NCI-H2196 treated with DMSO at 0.1 percent for 48 hours (cell line): ENCODE data around the gene LONRF2.
A peak's percentile ranks its signal among the peaks of the same experiment; 100 is the strongest.
"Not testable (repeated sequence)": the region's sequence is repeated elsewhere in the genome, so short reads cannot be mapped to it uniquely, and the experiment has no call there.

ENCODE experiments used
- DNase-seq: peaks from one replicate; lab custom pipeline; 2025; ENCODE audit not compliant: unreplicated experiment; lab: John Stamatoyannopoulos, UW

Gene LONRF2

DNA sequence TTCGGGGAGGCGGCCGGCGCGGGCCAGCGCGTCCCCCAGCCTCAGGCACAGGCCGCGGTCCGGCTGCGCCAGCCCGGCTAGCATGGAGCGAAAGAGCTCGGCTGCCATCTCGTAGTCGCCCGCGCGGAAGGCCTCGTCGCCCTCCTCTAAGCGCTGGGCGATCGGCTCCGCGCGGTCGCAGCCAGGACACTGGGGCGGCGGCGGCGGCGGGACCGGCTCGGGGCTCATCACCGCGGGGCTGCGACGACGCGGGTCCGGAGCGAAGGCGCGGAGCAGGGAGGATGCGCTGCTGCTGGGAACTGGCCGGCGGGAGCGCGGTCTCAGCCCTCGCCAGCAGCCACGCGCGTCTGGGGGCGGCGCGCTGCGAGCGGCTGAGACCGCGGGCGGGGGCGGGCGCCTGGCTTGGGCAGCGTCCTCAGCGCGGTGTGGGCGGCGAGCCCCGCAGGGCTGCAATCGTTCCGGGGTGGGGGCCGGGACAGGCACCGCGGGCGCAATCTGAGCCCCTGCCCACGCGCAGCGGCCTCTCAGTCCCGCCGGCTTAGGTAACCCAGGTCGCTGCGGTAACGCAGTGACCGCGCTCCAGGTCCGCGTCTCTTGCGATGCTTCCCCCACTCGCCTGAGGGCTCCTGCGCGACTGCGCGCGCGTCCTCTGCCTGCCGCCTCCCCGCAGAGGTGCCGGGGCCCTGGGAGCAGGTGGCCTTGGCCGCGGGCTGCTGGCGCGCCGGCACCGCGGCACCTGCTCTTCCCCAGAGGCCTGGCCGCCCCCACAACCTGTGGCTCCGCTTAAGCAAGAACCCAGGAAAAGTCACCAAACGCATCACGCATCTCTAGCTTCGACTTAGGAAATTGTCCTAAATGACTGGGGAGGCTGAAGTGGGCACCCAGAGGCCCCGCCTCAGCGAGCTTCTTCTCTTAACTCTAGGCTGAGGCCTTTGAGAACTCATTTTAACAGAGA lies at the start of gene LONRF2:
Gene LONRF2 (minus strand): TSS at position 636 of the 955 bp plus-strand sequence. CDS start 408 bp downstream, at position 228.
- no peak for DNase-seq

DNA sequence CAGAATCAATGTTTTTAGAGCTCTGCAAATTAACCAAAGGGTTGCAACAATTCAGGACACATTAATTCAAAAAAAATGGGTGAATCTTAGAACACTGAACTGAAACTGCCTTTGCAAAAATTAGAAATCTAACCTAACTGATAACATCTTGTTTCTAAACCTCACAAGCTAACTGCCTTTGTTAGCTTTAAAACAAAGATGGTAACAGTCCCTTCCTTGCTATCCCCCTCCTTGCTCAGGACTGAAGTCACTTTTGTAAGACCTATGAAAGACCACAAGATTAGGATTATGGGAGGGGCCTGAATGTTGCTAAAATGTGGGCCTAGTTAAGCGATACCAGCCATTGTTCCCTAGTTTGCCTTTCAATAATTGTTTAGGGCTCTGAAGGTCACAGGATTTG lies 44.9 kb upstream of the LONRF2 start:
- no peak for DNase-seq

DNA sequence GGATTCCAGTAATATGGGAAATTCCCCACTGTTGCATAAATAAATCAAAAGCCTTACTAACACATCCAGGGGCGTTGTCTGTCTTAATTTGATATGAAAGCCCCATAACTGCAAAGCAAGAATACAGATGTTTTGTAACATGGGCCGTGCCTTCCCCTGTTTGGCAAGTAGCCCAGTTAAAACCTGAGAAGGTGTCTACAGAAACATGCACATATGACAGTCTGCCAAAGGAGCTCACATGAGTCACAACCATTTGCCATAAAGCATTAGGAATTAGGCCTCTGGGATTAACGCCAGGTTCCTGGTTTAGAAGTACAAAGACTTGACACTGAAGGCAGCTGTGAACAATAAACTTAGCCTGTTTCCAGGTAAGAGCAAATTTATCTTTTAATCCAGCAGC lies 43.1 kb upstream of the LONRF2 start:
- DNase-seq: peak; percentile 11

DNA sequence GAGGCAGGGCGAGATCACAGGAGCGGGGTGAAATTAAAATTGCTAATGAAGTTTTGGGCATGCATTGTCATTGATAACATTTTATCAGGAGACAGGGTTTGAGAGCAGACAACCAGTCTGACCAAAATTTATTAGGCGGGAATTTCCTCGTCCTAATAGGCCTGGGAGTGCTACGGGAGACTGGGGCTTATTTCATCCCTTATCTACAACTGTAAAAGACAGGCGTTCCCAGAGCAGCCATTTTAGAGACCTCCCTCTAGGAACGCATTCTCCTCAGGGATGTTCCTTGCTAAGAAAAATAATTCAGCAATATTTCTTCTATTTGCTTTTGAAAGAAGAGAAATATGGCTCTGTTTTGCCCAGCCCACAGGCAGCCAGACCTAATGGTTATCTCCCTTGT lies 40.0 kb upstream of the LONRF2 start:
- DNase-seq: not testable (repeated sequence)

DNA sequence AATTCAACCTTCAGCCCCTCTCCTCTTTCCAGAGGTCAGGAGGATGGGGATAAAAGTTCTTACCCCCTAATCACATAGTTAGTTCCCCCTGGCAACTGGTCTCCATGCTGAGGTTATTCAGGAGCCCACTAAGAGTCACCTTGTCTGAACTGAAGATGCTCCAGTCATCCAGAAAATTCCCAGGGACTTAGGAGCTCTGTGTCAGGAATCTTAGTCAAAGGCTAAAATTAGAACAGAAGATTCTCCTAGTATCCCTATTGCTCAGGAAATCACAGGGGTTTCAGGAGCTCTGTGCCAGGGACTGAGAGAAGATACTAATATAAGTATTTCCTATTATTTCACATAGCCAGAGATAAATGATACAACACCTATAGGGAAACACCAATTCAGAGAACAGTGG lies 37.3 kb upstream of the LONRF2 start:
- DNase-seq: no peak

DNA sequence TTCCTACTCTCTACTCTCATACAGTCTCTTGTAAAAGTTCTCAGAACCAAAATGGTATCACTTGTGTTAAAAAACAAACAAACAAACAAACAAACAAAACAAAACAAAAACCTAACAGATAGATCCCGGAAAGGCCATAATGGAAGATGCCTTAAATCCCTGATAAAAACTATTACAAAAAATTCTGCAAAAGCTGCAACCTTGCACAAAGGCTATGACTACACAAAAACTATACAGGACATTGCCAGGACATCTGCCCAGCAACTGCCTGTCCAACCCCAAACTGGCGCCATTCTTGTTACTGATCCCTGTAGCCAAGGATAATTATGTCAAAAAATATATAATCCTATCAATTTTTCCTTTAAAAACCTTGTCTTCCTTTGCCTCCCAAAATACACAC lies 36.3 kb upstream of the LONRF2 start:
- DNase-seq: no peak

DNA sequence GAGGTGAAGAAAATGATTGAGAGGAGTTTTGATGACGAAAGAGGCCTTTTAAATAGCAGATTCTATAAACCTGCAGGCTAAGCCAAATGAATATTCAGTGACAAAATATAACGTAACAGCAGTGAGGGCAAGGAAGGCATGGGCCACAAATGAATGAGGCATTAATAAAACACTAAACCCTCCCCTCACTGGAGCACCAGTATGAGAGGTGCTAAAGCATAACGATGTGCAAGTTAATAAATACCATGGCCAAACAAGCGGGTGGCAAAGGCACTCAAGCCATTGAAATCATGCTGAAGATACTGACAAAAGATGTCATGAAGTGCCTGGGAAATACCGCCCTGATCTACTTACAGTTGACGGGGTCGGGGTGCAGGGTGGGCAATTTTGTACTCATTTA lies 30.2 kb upstream of the LONRF2 start:
- DNase-seq: no peak

DNA sequence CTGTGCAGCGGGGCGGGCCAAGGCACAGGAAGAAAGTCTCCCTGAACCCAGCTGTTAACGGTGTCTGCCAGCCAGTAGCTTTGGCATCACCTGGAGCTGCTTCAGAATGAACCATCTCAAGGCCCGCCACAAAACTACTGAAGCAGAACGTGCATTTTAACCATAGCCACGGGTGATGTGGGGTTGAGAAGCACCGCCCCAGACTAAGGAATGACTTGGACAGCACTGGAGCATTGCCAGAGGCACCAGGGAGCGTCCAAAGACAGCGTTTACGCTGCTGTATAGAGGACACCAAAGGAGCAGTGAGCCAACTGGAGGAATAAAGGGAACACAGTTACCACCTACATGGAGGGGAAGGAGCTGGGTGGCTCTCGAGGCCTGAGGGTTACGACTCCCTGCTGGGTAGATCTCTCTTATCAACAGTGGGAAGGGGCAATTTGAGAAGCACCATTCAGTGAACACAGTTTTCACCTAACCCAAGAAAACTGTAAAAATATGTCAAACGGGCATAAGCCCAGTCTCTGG lies 28.4 kb upstream of the LONRF2 start:
- no peak for DNase-seq

DNA sequence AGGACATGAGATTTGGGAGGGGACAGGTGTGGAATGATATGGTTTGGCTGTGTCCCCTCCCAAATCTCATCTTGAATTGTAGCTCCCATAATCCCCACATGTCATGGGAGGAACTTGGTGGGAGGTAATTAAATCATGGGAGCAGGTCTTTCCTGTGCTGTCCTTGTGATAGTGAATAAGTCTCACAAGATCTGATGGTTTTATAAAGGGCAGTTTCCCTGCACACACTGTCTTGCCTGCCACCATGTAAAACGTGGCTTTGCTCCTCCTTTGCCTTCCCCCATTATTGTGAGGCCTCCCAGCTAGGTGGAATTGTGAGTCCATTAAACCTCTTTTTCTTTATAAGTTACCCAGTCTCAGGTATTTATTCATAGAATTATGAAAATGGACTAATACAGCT lies 22.8 kb upstream of the LONRF2 start:
- DNase-seq: not testable (repeated sequence)

DNA sequence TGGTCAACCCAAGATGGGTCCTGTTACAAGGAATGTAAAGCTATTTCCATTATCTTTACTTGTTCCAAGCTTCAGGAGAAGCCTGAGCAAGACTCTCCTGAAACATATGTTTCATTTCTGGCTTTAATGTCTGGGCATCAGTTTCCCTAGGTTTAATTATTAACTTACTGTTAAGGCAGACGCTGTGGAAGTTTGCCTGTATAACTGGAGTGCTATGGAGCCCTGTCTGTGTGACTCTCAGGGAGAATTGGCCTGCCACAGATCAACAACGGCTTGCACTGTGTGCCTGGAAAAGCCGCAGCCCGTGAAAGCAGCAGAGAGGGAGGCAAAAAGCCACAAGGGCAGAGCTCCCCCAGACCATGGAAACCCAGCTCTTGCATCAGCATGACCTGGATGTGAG lies 22.1 kb upstream of the LONRF2 start:
- DNase-seq: no peak

DNA sequence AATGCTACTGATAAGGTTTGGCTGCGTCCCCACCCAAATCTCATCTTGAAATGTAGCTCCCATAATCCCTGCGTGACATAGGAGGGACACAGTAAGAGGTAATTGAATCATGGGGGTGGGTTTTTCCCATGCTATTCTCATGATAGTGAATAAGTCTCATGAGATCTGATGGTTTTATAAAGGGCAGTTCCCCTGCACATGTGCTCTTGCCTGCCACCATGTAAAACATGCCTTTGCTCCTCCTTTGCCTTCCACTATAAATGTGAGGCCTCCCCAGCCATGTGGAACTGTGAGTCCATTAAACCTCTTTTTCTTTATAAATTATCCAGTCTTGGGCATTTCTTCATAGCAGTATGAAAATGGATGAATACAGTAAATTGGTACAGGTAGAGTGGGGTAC lies 20.2 kb upstream of the LONRF2 start:
- DNase-seq: not testable (repeated sequence)

DNA sequence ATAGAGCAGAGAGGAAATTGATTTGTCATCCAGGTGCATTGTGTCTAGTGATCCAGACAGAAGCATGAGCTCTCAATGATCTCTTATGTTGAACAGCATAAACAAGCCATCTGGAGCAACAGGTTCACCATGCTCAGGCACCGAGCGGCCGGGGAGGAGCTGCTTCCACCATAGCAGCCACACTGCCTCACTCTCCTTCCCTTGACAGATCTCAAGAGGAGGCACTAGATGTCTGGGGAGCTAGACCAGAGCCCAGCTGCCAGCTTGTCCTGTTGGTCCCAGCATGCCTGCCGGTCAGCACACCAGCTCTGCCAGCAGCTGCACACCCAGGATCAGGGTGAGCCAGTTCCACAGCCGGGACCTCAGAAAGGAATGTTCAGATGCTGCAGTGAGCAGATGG lies 17.5 kb upstream of the LONRF2 start:
- no peak for DNase-seq

DNA sequence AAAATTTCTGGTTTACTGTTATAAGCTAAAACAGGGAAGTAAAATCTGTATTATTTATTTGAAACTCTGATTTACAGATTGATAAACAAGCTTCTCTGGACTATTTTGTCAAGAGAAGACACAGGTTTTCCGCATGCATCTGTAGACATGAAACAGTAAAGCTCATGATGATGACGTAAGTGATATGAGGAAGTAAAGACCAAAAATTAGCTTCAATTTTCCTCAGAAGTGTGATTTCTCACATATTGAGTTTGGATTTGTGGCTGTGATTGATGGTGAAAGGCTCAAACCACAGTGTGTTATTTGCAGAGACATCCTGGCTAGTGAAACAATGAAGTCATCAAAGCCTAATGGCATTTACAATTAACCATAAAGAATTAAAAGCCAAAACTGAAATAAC lies 12.6 kb upstream of the LONRF2 start:
- DNase-seq: no peak

DNA sequence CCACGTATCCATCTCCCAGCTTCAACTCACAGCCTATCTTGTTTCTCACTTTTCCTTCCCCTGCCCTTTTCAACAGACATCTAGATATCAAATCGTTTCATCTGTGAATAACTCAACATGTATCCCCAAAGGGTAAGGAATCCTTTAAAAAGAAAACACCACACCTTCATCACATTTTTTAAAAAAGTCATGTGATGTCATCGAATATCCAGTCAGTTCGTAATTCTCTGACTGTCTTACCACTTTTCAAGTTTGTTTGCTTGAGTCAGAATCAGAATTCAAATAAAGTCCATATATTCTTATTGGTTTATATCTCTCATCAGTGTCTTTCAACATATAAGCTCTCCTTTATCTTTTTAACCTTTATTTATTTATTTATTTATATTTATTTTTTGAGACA lies 5.4 kb upstream of the LONRF2 start:
- DNase-seq: no peak

DNA sequence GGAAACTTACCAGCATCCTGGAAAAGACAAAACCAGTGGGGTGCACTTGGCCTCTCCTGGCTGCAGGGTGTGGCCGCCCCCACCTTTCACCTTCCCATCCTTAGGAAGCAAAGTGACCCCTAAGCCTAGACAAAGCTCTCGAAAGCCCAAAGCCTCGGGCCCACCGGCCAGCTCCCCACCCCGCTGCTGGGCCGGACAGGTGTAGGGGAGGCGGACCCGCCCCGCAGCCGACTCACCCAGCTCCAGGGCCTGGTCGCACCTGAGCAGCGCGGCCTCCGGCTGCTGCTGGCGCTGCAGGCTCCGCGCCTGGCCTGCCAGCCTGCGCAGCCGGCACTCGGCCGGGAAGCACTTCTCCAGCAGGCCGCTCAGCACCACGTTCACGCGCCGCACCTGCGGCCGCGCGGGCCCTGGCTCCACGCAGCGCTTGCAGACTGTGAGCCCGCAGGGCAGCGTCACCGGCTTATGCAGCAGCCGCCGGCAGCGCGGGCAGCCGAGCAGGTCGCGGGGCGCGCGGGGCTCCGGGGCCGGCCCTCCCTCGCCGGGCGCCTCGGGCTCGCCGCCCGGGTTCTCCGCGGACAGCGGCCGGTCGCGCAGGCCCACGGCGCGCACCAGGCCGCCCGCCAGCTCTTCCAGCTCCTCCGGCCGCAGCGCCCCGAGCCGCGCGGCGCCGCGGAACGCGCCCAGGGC lies 979 bp downstream of the LONRF2 start:
- no peak for DNase-seq

DNA sequence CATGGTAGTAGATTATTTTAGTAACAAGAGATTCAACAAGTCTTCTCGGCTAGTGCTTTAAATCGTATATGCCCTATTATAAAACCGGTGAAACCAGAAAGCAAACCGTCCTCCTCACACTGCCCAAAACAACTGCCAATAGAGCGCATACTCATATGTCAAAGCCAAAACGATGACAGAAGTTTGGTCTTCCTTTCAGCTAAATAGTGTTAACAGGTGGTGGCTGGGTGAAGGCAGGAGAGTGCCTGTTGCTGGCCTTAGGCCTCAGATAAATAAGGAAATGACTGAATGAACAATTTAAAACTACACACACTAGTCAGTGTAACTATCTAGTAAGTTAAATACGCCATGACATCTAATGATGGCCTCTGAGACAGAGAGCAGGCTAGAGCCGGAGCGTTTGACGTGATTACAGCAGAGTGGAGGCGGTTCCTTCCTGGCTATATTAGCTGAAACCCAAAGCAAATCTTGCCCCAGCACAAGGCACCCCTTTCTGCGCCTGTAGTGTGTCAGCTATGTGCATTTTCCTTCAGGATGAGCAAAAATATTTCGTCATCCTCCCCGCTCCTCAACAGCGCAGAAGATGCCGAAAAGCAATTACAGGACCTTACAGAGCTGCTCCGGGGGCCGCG lies 1.6 kb downstream of the LONRF2 start:
- DNase-seq: no peak

DNA sequence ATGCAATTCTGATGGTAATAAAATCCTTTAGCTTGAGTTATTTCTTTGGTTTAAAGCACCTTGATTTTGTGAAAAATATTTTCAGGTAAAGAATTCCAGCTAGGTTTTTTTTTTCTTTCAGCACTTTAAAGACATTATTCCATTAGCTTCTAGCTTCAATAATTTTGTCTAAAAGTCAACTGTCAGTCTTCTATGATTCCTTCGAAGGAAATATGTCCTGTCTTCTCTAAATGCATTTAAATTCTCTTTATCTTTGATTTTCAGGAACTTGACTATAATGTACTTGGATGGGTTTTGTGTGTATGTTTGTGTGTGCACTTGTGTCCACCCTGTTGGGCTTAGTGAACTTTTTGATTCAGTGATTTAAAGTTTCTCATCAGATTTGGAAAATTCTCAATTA lies 4.7 kb downstream of the LONRF2 start:
- DNase-seq: no peak

DNA sequence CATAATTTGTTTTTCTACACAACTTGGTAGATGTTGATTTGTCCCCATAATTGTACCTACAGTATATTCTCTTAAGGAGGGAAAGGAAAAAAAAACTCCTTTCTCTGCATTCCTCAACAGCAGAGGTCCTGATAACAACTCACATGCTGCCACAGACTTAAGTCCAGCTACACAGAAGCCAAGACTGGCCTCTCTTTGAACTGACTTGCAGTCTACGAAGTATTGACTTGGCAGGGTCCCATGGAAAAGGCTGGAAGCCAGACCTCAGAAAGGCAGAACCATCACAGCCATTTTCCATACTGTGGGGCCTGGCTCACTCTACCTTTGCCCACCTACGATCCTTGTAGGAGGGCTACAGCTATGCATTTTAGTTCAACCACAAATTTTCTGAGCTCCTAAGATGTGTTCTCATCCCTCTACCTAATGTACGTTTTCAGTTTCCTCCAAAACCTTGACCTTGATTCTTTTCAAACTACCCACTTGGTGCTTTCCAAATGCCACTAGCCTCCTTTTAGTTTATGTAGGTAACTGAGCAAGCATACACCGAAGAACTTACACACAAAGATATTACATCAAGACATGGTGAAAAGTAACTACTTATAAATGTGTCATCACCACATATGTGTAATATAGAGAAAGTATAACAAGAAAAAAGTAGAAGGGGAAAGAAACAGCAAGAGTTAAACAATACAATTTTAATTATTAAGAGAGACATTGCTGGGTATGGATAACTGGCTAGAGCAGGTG lies 12.2 kb downstream of the LONRF2 start:
- no peak for DNase-seq

DNA sequence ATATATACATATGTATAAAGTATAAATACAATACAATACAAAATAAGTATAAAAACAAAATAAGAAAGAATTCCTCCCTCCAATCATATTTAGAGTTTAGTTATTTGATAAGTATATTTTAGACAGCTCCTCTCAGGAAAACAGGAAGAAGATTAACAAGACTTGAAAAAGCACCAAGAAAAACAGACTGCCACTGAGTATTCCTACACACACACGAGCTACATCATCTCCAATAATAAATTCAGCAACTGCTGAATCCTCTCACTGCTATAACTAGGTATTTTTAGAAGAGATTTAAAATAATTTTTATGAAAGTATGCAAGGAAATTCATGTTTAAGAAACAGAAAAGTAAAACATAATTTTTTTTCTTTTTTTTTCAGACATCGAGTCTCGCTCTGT lies 13.0 kb downstream of the LONRF2 start:
- no peak for DNase-seq

DNA sequence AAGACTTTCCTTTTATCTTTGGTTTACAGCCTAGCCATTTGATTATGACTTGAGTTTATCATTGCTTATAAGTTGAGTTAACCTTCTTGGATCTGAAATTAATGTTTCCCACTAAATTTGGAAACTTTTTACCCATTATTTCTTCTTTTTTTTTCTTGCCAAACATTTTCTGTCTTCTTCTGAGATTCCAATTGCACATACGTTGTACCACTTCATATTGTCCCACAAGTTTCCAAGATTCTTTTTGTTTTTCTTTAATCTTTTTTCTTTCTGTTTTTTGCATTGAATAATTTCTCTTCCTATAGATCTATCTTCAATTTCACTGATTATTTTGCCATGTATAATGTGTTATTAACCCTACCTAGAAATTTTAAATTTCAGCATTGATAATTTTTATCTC lies 18.6 kb downstream of the LONRF2 start:
- DNase-seq: no peak

DNA sequence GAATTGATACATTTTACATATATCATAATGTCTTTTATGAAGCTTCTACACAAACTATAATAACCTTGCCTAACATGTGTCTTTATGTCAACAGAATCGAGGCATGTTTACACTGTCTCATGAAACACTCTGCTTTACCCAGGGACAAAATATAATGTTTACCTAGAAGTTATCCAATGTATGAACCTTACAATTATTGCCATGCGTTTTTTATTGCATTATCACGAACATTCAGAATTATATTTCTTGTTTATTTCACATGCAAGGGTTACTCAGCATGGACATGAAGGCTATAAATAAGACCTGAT lies 19.8 kb downstream of the LONRF2 start:
- DNase-seq: no peak
